Caco-2 (cell line): ENCODE measurements around the gene SRR. TPM values are rescaled to one million over a fixed set of nuclear protein-coding genes. Genes with fewer than 3 reads are reported as not detected.

Experiments
- BruUV-seq: library from RNA; stranded (reverse); fragments of 400-500 nt; replicated peaks from 2 replicates; lab custom pipeline; 2021; lab: Mats Ljungman, UMichigan
- CTCF ChIA-PET: fragments of 300-600 bp; sonication (Branson Sonifier 250); formaldehyde crosslinking; loops from one replicate; lab custom pipeline; 2022; ENCODE audit warnings: antibody characterized with exemption; lab: Charles Lee
- POLR2A ChIA-PET: fragments of 300-600 bp; sonication (Branson Sonifier 250); formaldehyde crosslinking; loops from one replicate; lab custom pipeline; 2022; ENCODE audit warnings: antibody characterized with exemption; lab: Charles Lee
- DNase-seq, 2 experiments: peaks; one replicate each; pipeline versions ENCODE4 v3.0.0 to v3.0.0-alpha.2; 2020 to 2022
- H3K27me3 ChIP-seq: replicated peaks from 2 replicates; pipeline ENCODE4 v1.6.0; 2011; ENCODE audit warnings: low read length; ENCODE audit not compliant: control insufficient read depth, insufficient read depth
- H3K36me3 ChIP-seq: 2 replicates; pipeline ENCODE4 v1.5.1; 2011; ENCODE audit warnings: low read length; ENCODE audit not compliant: control insufficient read depth, insufficient read depth
- H3K4me1 ChIP-seq: fragments of 250-450 bp; sonication (Bioruptor Pico); 2 replicates; pipeline ENCODE4 v1.5.1; 2020; ENCODE audit warnings: mild to moderate bottlenecking
- H3K4me3 ChIP-seq: 2 replicates; pipeline ENCODE4 v1.5.1; 2011; ENCODE audit warnings: low read depth, mild to moderate bottlenecking, control low read depth, low read length
- H3K9me3 ChIP-seq: fragments of 250-450 bp; sonication (Bioruptor Pico); 2 replicates; pipeline ENCODE4 v1.5.1; 2020; ENCODE audit warnings: mild to moderate bottlenecking, moderate library complexity
- H3K27ac Mint-ChIP-seq: one replicate; pipeline ENCODE4 v1.8.0; 2022; ENCODE audit warnings: mixed read lengths; ENCODE audit not compliant: unreplicated experiment
- H3K27me3 Mint-ChIP-seq: one replicate; pipeline ENCODE4 v1.8.0; 2022; ENCODE audit warnings: mixed read lengths; ENCODE audit not compliant: insufficient read depth, unreplicated experiment
- H3K36me3 Mint-ChIP-seq: one replicate; pipeline ENCODE4 v1.8.0; 2022; ENCODE audit warnings: mild to moderate bottlenecking, mixed read lengths; ENCODE audit not compliant: insufficient read depth, unreplicated experiment
- H3K4me1 Mint-ChIP-seq: one replicate; pipeline ENCODE4 v1.8.0; 2022; ENCODE audit warnings: low read depth, mixed read lengths; ENCODE audit not compliant: unreplicated experiment
- H3K4me3 Mint-ChIP-seq: one replicate; pipeline ENCODE4 v1.8.0; 2022; ENCODE audit warnings: mild to moderate bottlenecking, moderate library complexity, mixed read lengths; ENCODE audit not compliant: unreplicated experiment
- H3K9me3 Mint-ChIP-seq: one replicate; pipeline ENCODE4 v1.8.0; 2022; ENCODE audit warnings: mixed read lengths; ENCODE audit not compliant: unreplicated experiment
- CTCF ChIP-seq, 2 experiments: fragments of 200-600 bp in 1 of 2; IDR thresholded peaks; 1 replicate in 1 of 2; 2 replicates in 1 of 2; pipeline versions ENCODE4 v1.5.1 to v1.8.0; 2011 to 2022; ENCODE audit warnings: antibody characterized with exemption in 1 of 2, control low read depth in 1 of 2, inconsistent platforms in 1 of 2, low read depth in 1 of 2, low read length in 1 of 2, mild to moderate bottlenecking in 1 of 2, moderate library complexity in 1 of 2; ENCODE audit not compliant: insufficient read depth in 1 of 2, severe bottlenecking in 1 of 2, unreplicated experiment in 1 of 2
- intact Hi-C: fragments of 100-400 bp; cut with micrococcal nuclease; formaldehyde crosslinking; loops from one replicate; pipeline ENCODE4 v1.10.0; 2022; ENCODE audit not compliant: unreplicated experiment
- total RNA-seq: library from RNA; stranded (reverse); gene quantifications from 2 replicates; pipeline ENCODE4 v1.2.3, GENCODE V29; 2022

SRR gene
- total RNA-seq, 1 experiment from 2014 or later: 18.2 TPM

- Histone ChIP-seq H3K9me3 (no peaks in the 10 kb centered on the region), H3K36me3 (peaks cover 6% of the 10 kb centered on the region), H3K4me1 (no peaks in the 10 kb centered on the region), H3K27me3 (no peaks in the 10 kb centered on the region), H3K4me3 (no peak overlapping the region)
- intact Hi-C loops: loop anchor here (10.0 kb wide), 1 partner anchor 229 kb away; the partner anchor contains the start of gene HIC1
- DNase-seq: no peak
- BruUV-seq: no TSS peak
- Mint-ChIP-seq H3K4me1 (no peaks in the 10 kb centered on the region), H3K27me3 (no peaks in the 10 kb centered on the region), H3K27ac (no peak overlapping the region), H3K9me3 (no peaks in the 10 kb centered on the region), H3K36me3 (peaks cover 74% of the 10 kb centered on the region), H3K4me3 (no peak overlapping the region)
- POLR2A ChIA-PET: interaction anchor here (1.3 kb wide), 1 partner anchor 20 kb away, joined by 3 read pairs; the partner anchor contains the start of genes SMG6 and SRR
- no peak for TF ChIP-seq CTCF (IDR thresholded peaks at IDR 0.05; ENCODE audit: insufficient read depth in 1 of 2, low read depth in 1 of 2, low read length in 1 of 2, severe bottlenecking in 1 of 2, unreplicated experiment in 1 of 2)
- CTCF ChIA-PET: interaction anchor here (0.6 to 1.4 kb wide), 4 partner anchors 25 to 844 kb away, joined by 3 to 6 read pairs (median 4); partner anchors contain the start of gene HIC1
These were observed 20.4 kb upstream of the SRR start for GRCh38 chr17:2283302-2283701.

DNA sequence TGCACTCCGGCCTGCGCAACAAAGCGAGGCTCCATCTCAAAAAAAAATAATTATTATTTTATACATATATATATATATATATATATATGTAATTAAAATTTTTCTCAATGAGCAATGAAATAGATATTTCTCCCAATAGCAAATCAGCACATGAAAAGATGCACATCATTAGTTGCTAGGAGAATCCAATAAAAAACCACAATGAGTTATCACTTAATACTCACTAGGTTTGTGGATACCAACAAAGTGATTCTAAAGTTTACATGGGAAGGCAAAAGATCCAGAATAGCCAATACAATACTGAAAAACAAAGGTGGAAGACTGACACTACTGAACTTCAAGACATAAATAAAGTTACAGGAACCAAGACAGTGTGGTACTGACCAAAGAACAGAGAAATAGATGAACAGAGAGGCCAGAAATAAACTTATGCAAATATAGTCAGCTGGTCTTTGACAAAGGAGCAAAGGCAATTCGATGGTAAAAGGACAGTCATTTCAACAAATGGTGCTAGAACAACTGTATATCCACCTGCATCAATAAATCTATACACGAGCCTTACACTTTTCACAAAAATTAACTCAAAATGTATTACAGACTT, 13.8 kb upstream of the SRR start:
- CTCF ChIA-PET: no interaction called here

DNA sequence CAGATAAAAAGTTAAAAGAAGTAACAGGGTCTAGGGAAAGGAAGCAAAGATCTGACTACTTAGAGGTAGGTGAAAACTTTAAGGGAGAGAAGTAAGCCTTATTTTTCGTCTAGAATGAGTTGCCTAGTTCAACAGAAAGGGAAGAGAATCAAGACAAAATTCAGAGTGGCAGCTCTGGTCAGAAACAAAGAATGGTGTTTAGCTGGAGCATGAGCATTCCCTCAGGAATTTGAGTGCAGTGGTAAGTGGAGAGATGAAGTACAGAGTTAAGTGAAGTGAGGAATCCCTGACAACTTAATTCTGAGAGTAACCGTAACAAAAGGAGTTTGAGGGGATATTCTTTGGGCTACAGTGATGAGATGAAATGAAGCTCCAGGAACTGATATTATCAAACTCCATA, 11.7 kb upstream of the SRR start:
- H3K4me1 Mint-ChIP-seq: peaks cover 4% of the 10 kb centered on the region
- CTCF ChIA-PET: no interaction called here

More for the DNA sequence above, 13.8 kb upstream of the SRR start:
- no peak for DNase-seq
- Mint-ChIP-seq H3K4me3 (no peak overlapping the region), H3K9me3 (no peaks in the 10 kb centered on the region), H3K27me3 (no peaks in the 10 kb centered on the region), H3K27ac (no peak overlapping the region), H3K4me1 (no peaks in the 10 kb centered on the region), H3K36me3 (peaks cover 62% of the 10 kb centered on the region)
- H3K4me1 ChIP-seq: no peaks in the 10 kb centered on the region
- POLR2A ChIA-PET: no interaction called here
- intact Hi-C loops: loop anchor here (10.0 kb wide), 1 partner anchor 235 kb away; the partner anchor contains the start of gene HIC1
- H3K4me3 ChIP-seq: no peak overlapping the region
- no peaks in the 10 kb centered on the region; the same call in none of the 2 replicates for H3K36me3 ChIP-seq
- H3K9me3 ChIP-seq: no peaks in the 10 kb centered on the region
- TF ChIP-seq CTCF (IDR thresholded peaks at IDR 0.05; ENCODE audit: insufficient read depth in 1 of 2, low read depth in 1 of 2, low read length in 1 of 2, severe bottlenecking in 1 of 2, unreplicated experiment in 1 of 2): no peak
- H3K27me3 ChIP-seq: no peaks in the 10 kb centered on the region
- no TSS peak for BruUV-seq

More for the DNA sequence above, 11.7 kb upstream of the SRR start:
- POLR2A ChIA-PET: no interaction called here
- no peaks in the 10 kb centered on the region for H3K4me1 ChIP-seq
- Mint-ChIP-seq H3K36me3 (peaks cover 61% of the 10 kb centered on the region), H3K4me3 (no peak overlapping the region), H3K27me3 (no peaks in the 10 kb centered on the region), H3K27ac (no peak overlapping the region), H3K9me3 (no peaks in the 10 kb centered on the region)
- no peak overlapping the region for H3K4me3 ChIP-seq
- H3K27me3 ChIP-seq: no peaks in the 10 kb centered on the region
- DNase-seq: no peak
- no peak for TF ChIP-seq CTCF (IDR thresholded peaks at IDR 0.05; ENCODE audit: insufficient read depth in 1 of 2, low read depth in 1 of 2, low read length in 1 of 2, severe bottlenecking in 1 of 2, unreplicated experiment in 1 of 2)
- no peaks in the 10 kb centered on the region for H3K9me3 ChIP-seq
- no TSS peak for BruUV-seq
- H3K36me3 ChIP-seq: peaks cover 3% of the 10 kb centered on the region
- intact Hi-C loops: no loop called here
